GM18858 (cell line): ENCODE measurements around the gene NPAS3.

Experiments used
- ATAC-seq: cut with Tn5 transposase; IDR thresholded peaks from one replicate; pipeline ENCODE4 v1.9.1; 2021; ENCODE audit not compliant: unreplicated experiment

NPAS3 gene

DNA sequence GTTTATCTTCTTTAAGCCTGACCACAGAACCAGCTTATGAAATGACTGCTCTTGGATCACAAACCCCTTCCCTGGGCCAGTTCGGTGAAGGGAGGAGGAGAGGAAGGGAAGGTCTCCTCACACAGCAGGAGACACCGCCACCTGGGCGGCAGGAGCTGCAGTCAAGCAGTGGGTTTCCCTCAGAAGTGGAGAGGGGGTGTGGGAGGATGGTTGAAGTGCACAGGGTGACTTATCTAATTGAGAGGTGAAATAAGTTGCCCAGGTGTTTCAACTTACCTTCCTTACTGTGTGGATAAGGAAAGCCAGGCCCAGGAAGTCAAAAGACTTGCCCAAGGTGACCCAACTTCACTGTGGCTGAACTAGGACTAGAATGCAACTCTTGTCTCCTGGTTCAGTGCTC, 905.4 kb downstream of the NPAS3 start:
- ATAC-seq, result no peak

DNA sequence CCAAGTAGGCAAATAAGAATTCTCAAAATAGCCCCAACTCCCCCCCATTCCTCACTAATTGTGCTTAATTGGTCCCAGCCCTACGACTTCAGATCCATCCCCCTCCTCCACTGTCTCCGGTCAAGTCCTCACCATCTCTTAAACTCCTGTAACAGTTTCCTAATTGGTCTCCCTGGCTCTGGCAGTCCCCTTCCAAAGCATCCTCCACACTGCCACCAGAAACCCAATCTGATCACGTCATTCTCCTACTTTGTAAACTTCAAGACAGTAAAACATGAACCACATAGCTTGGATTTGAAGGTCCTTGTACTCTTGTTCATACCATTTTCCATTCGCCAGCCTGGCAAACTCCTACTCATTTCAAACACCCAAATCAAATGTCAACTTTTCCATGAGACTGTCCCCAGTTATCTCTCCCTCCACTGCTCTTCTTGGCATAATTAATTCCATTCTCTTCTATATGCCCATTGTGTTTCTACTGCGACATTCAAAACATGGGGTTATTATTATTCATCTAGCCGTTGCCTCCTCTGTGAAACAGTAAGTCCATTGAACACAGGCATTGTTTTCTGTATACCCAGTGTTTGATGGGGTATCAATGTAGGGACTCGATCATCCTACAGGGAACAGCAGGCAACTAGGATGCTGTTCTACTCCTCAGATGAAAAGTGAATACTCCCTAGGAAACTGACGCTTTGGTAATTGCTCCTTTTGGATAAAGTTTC, 907.6 kb downstream of the NPAS3 start:
- no peak for ATAC-seq

DNA sequence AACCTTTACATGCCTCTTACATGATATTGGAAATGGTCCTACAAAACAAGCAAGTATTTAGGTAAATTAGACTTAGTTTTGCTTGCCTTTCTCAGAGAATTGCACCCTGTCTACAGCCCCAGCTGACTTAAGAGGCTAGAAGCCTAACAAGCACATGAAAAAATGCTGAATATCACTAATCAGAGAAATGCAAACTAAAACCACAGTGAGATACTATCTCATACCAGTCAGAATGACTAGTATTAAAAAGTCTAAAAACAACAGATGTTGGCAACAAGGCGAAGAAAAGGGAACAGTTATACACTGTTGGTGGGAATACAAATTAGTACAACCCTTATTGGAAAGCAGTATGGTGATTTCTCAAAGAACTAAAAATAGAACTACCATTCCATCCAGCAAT, 908.4 kb downstream of the NPAS3 start:
- ATAC-seq, result no peak

DNA sequence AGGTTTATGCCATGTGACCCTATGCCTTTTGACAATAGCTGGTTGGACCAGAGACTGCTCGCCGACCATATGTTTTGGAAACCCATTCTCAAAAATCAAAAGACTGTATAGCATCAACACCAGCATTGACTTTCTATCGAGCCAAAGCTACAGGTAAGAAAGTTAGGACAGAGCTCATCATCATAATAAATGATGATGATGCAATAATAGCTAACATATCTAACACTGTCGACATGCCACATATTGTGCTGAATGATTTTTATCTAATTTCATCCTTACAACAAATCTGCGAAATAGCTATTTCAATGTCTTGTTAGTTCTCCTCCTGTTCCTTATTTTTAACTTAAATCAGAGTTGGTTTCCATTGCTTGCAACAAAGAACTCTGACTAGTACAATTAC, 909.3 kb downstream of the NPAS3 start:
- no peak for ATAC-seq

DNA sequence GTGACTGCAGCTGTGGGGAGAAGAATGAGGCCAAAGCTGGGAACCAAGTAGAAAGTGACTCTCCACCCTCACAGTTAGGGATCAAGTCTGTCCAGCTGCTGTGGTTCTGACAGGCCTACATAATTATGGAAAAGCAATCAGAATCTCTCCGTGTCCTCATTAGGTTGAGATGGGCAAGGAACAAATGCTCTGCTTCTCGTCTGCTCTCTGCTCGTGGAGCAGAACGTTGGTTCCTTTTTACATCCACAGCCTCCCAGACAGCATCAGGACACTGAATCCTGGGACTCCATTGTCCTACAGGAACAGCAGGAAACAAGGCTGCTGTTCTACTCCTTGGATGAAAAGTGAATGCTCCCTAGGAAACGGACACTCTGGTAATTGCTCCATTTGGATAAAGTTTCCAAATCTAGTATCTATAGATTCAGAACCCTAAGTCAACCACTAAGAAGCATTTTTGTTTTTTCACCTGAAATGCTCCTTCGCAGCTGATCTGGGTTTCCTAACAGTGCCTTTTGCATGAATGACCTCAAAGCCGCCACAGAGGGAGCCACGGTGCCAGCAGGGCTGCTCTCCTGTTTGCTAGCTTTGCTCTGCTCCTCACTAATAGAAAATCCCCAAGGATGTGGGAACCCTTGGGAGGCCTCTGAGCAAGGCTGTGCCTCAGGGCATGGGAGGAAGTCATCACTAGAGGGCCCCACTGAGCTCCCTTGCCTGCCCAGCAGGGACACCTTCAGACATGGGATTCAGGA, 910.2 kb downstream of the NPAS3 start:
- no peak for ATAC-seq

DNA sequence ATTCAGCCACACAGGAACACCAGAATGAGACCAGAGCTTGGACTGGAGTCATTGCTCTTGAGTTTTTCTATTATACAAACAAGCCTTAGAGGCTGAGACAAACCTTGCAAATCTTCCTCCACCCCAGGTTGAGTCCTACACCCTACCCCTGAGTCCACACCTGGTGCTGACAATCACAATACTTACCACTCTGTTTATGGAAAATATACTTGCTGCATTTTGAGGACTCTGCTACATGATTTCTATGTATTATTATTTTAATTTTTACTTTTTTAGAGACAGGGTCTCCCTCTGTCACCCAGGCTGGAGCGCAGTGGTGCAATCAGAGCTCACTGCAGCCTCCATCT, 910.7 kb downstream of the NPAS3 start:
- no peak for ATAC-seq

DNA sequence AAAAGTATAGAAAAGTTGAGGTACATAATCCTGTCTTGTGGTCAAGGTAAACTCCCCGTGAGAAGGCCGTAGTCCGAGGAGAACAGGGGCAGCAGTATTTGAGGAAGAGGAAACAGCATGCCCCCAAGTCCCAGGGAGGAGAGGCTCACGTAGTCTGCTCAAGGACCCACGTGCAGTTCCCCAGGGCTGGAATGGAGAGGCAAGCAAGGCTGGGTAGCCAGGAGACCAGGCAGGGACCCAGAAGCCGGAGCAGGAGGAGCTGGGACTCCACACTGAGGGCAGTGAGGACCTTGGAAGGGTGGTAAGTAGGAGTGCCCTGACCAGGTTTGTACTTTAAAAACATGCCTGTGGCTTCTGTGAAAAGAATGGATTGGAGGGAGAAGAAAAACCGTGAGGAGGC, 912.1 kb downstream of the NPAS3 start:
- no peak for ATAC-seq

DNA sequence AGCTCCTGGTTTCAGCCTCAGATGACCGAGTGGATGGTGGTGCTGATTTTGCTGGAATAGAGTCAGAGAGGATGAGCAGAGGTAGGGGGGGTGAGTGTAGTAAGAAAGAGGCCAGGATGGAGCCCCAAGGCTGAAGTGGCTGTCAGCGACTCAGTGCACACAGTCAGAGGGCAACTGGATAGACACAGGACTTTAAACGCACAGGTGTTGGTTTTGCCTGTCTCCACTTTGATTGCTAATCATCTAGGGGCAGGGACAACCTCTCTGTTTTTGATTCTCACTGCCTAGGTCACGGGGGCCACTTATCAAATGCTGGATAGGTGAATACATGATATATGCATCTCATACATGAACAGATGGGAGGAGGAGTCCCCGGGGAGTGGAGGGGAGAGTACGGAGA, 912.7 kb downstream of the NPAS3 start:
- ATAC-seq, result no peak

DNA sequence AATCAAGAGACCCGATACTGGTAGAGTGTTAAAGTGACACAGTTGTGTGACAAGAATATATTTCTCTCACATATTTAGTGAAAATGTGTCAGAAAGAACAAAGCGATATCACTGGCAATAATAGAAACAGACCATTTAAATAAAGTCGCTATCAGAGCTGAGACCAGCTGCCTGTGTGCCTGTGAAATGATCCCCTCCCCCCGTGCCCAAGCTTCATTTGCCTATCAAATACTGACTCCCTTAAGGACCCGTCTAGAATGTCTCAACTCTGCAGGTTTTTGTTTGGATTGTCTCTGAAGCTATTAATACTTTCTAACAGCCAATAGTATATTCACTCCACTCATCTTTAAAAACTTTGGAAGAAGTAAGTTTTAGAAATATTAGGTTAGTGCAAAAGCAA, 913.3 kb downstream of the NPAS3 start:
- ATAC-seq, result no peak
